ENCODE results near the gene RAB20.

RAB20 gene

DNA sequence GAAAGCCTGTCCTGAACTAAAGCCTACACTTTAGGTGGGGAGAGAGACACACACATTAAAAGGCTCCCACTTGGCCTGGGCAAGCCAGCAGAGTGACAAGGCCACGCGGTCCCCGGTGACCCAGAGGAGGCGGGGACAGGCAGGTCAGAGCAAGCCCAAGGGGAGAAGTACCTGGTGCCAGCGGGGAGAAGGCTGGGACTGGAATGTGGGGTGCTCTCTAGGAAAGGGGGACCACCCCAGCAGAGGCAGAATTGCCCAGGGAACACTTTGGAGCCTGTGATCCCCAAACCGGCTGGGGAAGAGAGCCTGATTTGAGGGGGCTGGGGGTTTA is 82.3 kb downstream of the RAB20 start:
- TF ChIP-seq ZNF274 (IDR thresholded peaks at IDR 0.05; ENCODE audit: low read depth, low read length), result no peak
- H3K4me3 ChIP-seq (ENCODE audit: low read length), result no peak overlapping the region

DNA sequence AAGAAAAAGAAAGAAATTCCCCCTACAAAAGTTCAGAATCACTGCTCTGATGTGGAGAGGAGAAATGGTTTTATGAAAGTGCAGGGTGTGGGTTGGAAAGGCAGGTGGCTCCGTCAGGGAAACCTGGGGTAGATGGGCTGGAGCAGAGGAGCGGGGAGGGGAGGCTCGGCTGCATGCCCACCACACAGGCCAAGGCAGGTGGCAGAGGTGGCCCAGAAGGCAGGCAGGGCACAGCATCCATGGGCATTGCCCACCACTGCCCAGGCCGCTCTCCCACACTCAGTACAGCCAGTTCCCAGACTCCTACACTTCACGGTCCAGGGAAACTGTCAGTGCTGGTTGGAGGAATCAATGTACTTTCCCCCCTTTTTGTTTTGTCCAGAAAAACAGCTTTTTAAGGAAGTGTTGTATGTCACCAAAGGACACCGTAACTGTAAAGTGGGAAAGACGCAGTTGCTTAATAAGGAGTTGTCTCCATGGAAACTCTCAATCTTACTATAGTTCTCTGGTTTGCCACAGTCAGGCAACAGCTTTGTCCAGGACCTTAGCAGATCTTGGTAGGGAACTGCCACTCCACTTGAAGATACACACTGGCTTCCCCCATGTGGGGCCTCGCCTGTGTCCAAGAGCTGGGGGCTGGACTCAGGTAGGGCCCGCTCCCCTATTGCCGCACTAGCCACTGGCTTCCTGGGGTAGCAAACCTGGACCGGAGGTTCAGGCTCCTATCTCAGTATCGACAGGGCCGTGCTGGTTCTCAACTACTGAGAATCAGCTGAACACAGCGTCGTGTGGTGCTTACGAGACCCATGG is 82.9 kb downstream of the RAB20 start:
- no peak overlapping the region for H3K4me3 ChIP-seq (ENCODE audit: low read length)
- no peak for TF ChIP-seq ZNF274 (IDR thresholded peaks at IDR 0.05; ENCODE audit: low read depth, low read length)

DNA sequence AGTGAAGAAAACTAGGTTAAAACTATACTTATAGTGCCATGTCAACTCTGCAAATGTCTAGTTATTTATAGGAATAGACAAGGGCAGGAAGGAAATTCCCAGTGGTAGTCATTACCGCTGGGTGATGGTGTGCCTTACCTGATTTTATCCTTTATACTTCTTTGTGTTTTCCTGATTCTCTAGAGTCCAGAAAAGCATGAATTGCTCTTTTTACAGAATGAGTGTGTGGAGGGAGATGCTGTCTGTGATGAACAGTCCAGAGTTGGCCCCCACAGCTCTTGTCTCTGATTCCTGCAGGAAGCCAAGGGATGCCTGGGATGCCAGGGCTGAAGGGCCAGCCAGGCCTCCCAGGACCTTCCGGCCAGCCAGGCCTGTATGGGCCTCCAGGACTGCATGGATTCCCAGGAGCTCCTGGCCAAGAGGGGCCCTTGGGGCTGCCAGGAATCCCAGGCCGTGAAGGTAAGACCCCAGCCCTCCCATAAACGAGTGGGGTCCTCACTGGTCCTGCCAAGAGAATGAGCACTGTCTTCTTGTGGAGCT is 83.7 kb downstream of the RAB20 start:
- H3K4me3 ChIP-seq (ENCODE audit: low read length), result no peak overlapping the region
- TF ChIP-seq ZNF274 (IDR thresholded peaks at IDR 0.05; ENCODE audit: low read depth, low read length), result no peak

DNA sequence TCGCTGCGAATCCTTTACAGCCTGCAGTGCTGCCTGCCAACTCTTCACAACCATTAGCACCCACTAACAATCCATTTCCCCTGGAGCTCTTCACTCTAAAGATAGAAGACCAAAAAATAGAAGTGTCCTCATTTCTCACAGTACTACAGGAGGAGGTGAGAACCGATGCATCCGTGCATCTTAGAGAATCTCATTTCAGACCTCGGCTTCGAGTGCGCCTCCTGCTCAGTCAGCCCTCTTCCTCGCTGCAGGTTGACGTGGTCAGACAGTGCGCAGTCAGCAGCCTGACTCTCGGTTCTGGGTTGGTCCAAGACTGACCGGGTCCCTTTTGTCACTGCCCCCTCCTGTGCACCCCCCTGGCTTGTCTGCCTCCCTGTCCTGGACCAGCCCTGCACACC is 85.3 kb downstream of the RAB20 start:
- no peak for TF ChIP-seq ZNF274 (IDR thresholded peaks at IDR 0.05; ENCODE audit: low read depth, low read length)
- no peak overlapping the region for H3K4me3 ChIP-seq (ENCODE audit: low read length)

DNA sequence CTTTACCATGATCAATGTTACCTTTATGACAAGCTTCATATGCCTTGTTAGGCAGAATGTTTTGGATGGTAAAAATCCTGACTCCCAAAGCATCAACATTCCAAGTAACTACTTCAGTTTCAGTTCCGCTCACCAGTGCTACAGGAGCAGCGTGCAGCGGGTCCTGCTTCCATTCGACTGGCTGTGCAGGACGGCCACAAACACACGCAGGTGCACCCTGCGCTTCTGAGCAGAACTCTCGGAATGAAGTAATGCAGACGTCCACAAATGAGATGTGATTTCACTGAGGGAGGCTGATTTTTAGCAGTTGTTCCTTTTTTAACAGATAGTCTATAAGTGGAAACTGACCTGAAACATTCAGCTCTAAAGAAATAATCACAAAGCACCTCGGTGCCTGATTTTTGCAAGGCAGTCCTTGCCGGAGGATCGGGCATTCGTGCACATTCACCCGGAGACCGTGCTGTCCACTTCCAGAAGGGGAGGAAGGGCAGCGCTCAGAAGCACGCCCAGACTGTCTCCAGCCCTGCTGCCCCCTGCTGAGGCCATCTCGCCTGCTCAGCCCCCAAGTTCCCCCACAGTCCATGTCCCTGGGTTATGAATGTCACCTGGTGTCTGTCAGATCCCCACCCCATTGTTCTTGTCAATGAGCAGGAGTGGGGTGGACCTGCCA is 85.8 kb downstream of the RAB20 start:
- no peak overlapping the region for H3K4me3 ChIP-seq (ENCODE audit: low read length)
- no peak for TF ChIP-seq ZNF274 (IDR thresholded peaks at IDR 0.05; ENCODE audit: low read depth, low read length)

DNA sequence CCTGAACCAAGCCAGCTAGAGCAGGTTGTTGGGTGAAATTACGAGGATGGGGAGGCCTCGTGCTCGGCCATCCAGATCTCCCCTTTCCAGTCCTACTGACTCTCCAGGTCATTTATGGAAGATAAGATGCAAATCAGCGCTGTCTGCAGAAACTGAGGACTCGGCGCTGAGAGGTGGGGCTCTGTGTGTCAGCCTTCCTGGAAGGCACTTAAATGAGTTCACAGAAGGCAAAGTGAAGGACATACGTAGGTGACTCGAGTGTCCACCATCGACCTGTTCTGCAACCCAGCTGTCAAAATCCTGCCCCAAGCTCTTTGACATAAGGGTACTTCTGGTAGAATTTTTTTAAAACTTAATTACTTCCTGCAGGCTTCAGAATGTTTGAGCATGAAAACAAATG is 86.4 kb downstream of the RAB20 start:
- no peak overlapping the region for H3K4me3 ChIP-seq (ENCODE audit: low read length)
- no peak for TF ChIP-seq ZNF274 (IDR thresholded peaks at IDR 0.05; ENCODE audit: low read depth, low read length)

DNA sequence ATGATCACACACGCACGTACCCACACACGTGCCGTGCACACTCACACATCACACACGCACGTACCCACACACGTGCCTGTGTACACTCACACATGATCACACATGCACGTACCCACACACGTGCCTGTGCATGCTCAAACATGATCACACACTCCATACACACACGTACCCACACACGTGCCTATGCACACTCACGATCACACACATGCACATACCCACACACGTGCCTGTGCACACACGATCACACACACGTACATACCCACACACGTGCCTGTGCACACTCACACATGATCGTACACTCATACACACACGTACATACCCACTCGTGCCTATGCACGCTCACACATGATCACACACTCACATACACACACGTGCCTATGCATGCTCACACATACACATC is 86.8 kb downstream of the RAB20 start:
- no peak for TF ChIP-seq ZNF274 (IDR thresholded peaks at IDR 0.05; ENCODE audit: low read depth, low read length)
- H3K4me3 ChIP-seq (ENCODE audit: low read length), result no peak overlapping the region

Measured in GM08714 (cell line).